Pulmonary artery endothelial cell (primary cell): ENCODE data around the gene SCAMP3. TPM values are rescaled to one million over a fixed set of nuclear protein-coding genes. Genes with fewer than 3 reads are reported as not detected.
A peak's percentile ranks its signal among the peaks of the same experiment; 100 is the strongest.

Experiments
- DNase-seq: peaks from one replicate; pipeline ENCODE4 v3.0.0-alpha.2; 2011; ENCODE audit warnings: low read depth, low spot score
- total RNA-seq: library from RNA; depleted of rRNA; stranded (reverse); fragments of >200 nt; gene quantifications from 2 replicates; pipeline ENCODE4 v1.2.3, GENCODE V29; 2014

Gene SCAMP3
- total RNA-seq, 1 donor from 2014 or later: 32.3 TPM

GRCh38 chr1:155285631-155286044 is 23.5 kb upstream of the SCAMP3 start:
- DNase-seq: no peak

GRCh38 chr1:155285063-155285462 is 22.9 kb upstream of the SCAMP3 start:
- no peak for DNase-seq

GRCh38 chr1:155284476-155284875 is 22.3 kb upstream of the SCAMP3 start:
- no peak for DNase-seq

GRCh38 chr1:155282488-155283091 is 20.4 kb upstream of the SCAMP3 start:
- DNase-seq: no peak

GRCh38 chr1:155279268-155279667 is 17.1 kb upstream of the SCAMP3 start:
- no peak for DNase-seq

GRCh38 chr1:155278689-155279160 is 16.6 kb upstream of the SCAMP3 start:
- DNase-seq: no peak

GRCh38 chr1:155277902-155278688 is 15.9 kb upstream of the SCAMP3 start:
- no peak for DNase-seq

GRCh38 chr1:155277070-155277901 is 15.1 kb upstream of the SCAMP3 start, which contains the start of gene HCN3:
HCN3 (plus strand) TSS chr1:155277463; CDS start chr1:155277591, 128 bp downstream.
- DNase-seq: peak; percentile 81

GRCh38 chr1:155273343-155274245 is 11.4 kb upstream of the SCAMP3 start, which contains the start of gene CLK2:
CLK2 (minus strand) TSS chr1:155273504; CDS start chr1:155270977, 2,527 bp downstream.
- DNase-seq: peak; percentile 80

GRCh38 chr1:155272466-155273342 is 10.5 kb upstream of the SCAMP3 start:
- DNase-seq: no peak

- no peak for DNase-seq
Observed at GRCh38 chr1:155269381-155269780, 7.2 kb upstream of the SCAMP3 start.

GRCh38 chr1:155268630-155269029 is 6.5 kb upstream of the SCAMP3 start:
- DNase-seq: no peak

- DNase-seq: no peak
Observed at GRCh38 chr1:155267373-155267772, 5.2 kb upstream of the SCAMP3 start.

- DNase-seq: no peak
Observed at GRCh38 chr1:155266553-155266952, 4.4 kb upstream of the SCAMP3 start.

- no peak for DNase-seq
Observed at GRCh38 chr1:155263067-155263466, 907 bp upstream of the SCAMP3 start.

- no peak for DNase-seq
Observed at GRCh38 chr1:155261493-155261851, 688 bp downstream of the SCAMP3 start.

GRCh38 chr1:155260276-155260675 is 1.9 kb downstream of the SCAMP3 start:
- no peak for DNase-seq

- DNase-seq: no peak
Observed at GRCh38 chr1:155256058-155256852, 5.9 kb downstream of the SCAMP3 start.
